Stimulated activated CD4-positive, alpha-beta T cell treated with anti-CD3 and anti-CD28 coated beads, Interleukin-4, amount 100 ng/mL, for 24 hours (primary cell): ENCODE results near the gene ENPP7.
"Not testable (repeated sequence)": the region's sequence is repeated elsewhere in the genome, so short reads cannot be mapped to it uniquely, and the experiment has no call there.

Experiments
- DNase-seq: peaks from one replicate; pipeline ENCODE4 v3.0.0-alpha.2; 2020

The ENPP7 gene

GRCh38 chr17:79750650-79751545 is 20.2 kb downstream of the ENPP7 start:
- no peak for DNase-seq

GRCh38 chr17:79752175-79752574 is 21.4 kb downstream of the ENPP7 start:
- peak; percentile 29 for DNase-seq

GRCh38 chr17:79754370-79754769 is 23.6 kb downstream of the ENPP7 start:
- DNase-seq, result no peak

- DNase-seq, result not testable (repeated sequence)
These were observed 24.2 kb downstream of the ENPP7 start for GRCh38 chr17:79754903-79755302.

GRCh38 chr17:79755591-79755990 is 24.8 kb downstream of the ENPP7 start:
- DNase-seq, result no peak

GRCh38 chr17:79757140-79757745 is 26.5 kb downstream of the ENPP7 start:
- no peak for DNase-seq

- DNase-seq, result no peak
These were observed 27.5 kb downstream of the ENPP7 start for GRCh38 chr17:79758271-79758670.

GRCh38 chr17:79760197-79760906 is 29.6 kb downstream of the ENPP7 start:
- DNase-seq, result no peak

GRCh38 chr17:79761894-79762589 is 31.3 kb downstream of the ENPP7 start:
- no peak for DNase-seq

- DNase-seq, result no peak
These were observed 35.0 kb downstream of the ENPP7 start for GRCh38 chr17:79765708-79766107.

- no peak for DNase-seq
These were observed 39.1 kb downstream of the ENPP7 start for GRCh38 chr17:79769570-79770506.

- no peak for DNase-seq
These were observed 40.5 kb downstream of the ENPP7 start for GRCh38 chr17:79771276-79771675.

GRCh38 chr17:79772726-79773125 is 42.0 kb downstream of the ENPP7 start:
- DNase-seq, result not testable (repeated sequence)

- no peak for DNase-seq
These were observed 43.8 kb downstream of the ENPP7 start for GRCh38 chr17:79774561-79774975.

- DNase-seq, result no peak
These were observed 44.9 kb downstream of the ENPP7 start for GRCh38 chr17:79775632-79776031.

GRCh38 chr17:79776376-79777119 is 45.8 kb downstream of the ENPP7 start:
- DNase-seq, result no peak

- DNase-seq, result no peak
These were observed 46.6 kb downstream of the ENPP7 start for GRCh38 chr17:79777120-79777893.

GRCh38 chr17:79777894-79778503 is 47.3 kb downstream of the ENPP7 start, which contains the start of gene CBX2:
TSS of gene CBX2 (plus strand) at chr17:79778148. CDS start at chr17:79778236, 88 bp downstream.
- DNase-seq, result peak; percentile 81

- DNase-seq, result no peak
These were observed 47.9 kb downstream of the ENPP7 start for GRCh38 chr17:79778504-79779083.
